Raji (cell line): ENCODE data around the gene AUP1.

ENCODE experiments used
- POLR2A ChIP-seq: IDR thresholded peaks from 2 replicates; pipeline ENCODE4 v1.6.1; 2011; ENCODE audit warnings: low read depth, low read length, control low read depth; ENCODE audit not compliant: insufficient read depth

The AUP1 gene

DNA sequence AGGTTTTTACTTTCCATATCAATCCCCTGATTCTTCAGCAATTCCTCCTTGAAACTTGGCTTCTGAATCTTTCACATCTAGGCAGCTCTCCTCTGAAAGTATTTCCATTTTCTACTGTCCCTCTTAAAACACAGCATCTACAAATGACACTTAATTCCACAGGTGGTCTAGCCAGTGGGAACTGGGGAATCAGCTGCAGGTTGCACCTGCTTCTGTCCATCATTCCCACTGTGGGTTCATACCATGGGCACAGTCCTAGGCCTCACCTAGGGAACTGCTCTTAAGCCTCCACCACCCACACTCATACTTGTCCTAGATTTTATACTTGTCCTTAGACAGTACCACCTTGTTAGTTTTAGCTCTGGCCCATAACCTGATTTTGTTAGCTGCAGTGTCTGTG lies 22.0 kb upstream of the AUP1 start:
- TF ChIP-seq POLR2A = no peak

DNA sequence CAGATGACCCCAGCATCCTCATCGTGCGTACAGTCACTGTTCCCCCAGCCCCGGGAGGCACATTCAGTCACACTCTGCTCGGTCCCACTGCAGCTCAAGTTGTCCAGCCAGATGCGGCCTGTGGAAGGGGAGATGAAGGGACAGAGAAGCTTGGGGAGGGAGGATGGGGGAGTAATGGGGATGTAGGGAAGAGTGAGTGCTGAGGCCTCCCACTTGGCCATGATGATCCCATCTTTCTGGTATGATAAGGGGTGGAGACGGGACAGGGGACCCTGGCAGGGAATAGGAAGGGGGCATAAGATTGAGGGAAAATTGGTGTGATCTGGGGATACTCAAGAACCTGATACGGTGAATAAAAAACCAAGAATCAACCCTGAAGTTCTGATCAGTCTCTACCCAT lies 20.7 kb upstream of the AUP1 start:
- no peak for TF ChIP-seq POLR2A

DNA sequence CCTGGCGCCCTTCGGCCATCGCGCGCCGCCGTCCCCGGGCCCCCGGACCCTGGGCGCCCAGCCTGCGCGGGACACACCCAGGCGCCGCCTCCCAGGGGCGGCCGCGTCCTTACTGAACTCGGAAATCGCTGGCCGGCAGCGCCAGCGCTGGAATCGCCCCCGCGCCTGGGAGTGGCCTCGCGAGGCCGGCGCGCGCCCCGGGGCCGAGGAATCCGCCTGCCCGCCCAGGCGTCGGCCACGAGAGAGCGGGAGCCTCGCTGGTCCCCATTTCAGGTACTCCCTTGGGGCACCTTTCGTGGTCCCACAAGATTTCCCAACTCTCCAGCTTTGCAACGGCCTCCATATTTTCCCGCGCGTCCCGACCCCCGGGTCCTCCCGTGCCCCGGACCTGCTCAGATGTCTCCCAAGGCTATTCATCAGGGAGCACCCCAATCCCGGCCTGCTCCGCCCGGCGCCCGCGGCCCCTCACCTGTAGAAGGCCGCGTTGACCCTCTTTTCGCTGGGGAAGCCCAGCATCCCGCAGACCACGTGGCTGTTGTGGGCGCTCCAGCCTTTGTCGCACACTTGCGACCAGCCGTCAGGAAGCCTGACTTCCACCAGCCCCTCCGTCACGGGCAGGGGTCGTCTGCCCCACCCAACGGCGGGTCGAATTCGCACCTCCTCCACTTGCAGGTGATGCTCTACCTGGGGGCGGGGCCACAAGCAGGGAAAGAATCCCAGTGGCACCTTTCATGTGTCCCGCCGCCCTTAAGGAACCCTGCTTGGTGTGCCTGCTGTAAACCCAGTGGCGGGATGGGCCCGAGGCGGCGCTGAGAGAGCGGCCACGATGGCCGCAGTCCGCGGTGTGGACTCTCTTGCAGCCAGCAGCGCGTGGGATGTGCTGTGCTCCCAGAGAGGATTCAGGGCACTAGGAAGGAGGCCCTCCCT lies 19.7 kb upstream of the AUP1 start:
- no peak for TF ChIP-seq POLR2A

DNA sequence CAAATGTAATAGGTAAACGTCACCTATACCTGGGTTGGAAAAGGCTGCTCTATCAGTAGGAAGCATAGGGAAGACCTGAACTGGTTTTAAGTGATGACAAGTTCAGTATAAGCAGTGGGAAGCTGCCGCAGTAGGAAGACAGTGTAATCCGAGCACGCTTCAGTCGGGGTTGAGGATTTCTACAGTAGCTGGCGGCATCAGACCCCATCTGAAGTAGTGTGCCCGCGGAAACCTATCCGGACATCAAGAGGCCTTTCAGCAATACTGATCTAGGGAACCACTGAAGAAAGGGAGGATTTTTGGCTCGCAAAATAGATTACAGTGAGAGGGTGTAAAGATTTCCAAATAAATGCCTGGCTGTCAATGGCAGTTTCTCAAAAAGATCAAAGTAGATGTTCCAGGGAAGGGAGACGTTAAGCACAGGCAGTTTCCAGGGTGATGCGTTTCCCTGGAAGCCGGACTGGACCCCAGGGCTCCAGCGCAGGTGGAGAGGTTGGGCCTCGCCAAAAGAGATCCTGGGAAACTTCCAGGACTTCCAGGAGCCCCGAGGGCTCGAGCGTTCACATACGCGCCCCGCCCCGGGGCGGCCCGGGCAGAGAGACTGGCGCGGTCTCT lies 18.9 kb upstream of the AUP1 start:
- no peak for TF ChIP-seq POLR2A

DNA sequence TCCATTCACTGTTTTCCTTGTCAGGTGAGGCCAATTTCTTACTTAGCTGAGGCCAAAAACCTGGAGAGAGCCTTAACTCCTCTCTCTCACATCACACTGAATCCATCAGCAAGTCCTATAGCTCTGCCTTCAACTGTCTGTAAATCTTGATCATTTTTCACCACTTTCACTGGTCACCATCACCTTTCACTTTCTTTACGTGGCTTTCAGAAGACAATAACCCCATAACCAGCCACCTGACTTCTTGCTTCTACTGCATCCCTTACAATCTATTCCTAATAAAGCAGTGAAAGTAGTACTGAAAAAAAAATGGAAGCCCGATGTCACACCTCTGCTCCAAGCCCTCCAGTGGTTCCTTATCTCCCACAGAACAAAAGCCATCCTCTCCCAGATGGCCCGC lies 16.5 kb upstream of the AUP1 start:
- no peak for TF ChIP-seq POLR2A

DNA sequence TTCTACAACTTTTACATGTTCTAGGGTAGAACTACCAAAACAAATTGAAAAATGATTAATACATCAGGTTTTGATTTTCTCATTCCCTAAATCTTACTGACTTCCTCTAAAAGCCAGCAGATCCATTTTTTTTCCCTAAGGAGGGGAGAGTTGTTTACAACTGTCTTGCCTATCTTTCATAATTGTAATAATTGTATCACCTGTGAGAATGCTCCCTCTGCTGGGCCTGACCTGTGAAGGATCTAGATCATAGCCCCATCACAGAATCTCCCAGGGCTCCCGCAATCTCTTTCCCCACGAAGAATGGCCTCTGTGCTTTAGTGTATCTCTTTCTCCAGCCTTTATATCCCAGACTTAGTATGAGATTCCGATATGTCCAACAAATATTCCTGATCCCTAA lies 15.1 kb upstream of the AUP1 start:
- no peak for TF ChIP-seq POLR2A

DNA sequence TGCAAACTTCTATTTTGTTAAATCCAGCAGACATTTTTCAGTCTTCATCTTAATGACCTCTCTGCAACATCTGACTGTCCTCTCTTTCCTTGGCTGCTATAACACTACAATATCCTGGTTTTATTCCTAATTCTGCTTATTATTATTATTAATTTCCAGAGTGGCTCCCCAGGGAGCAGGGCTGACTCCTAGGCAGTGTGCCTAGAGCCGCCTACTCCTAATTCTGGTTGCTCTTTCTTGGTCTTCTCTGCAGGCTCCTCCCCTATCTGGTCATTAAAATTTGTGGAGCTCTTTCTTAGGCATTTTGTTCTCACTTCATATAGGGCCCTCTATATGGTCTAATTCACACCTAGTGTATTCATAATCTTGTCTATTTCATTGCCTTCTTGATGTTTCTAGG lies 13.5 kb upstream of the AUP1 start:
- no peak for TF ChIP-seq POLR2A

DNA sequence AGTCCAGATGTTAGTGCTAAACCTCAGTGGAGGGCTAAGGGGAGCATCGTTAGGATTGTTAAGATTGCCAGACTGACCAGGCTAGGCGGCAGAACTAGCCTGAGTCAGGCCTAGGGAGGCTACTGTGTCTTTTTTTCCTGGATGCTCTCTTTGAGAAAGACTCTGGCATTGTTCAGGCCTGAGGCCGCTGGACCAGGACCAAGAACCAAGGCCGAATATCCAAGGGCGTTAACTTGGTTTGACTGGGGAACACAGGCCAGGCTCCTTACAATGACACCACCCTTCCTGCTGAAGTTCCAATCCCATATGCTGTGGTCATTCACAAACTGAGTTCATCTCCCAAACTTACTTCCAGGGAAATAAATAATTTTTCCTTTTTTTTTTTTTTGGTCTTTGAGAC lies 10.8 kb upstream of the AUP1 start:
- TF ChIP-seq POLR2A = no peak

DNA sequence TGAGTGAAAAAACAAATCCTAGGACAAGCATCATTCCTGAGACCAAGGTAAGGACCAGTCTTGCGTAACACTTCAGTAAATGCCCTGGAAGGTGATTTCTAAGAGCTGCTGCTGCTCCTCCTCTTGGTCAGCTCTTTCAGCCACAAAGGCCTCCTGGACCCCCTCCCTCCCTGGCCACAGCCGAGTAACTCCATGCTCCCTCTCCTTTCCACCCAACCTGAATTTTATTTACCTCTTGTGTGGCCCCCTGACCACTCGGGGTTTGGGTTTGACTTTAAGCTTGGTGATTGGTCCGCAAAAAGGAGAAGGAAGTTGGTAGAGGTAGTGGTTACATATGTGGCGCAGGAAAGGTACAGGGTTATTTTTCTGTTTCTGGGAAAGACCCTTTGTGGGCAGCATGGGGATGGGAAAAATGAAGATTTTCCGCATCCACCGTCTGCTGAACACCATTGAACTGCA lies 9.4 kb upstream of the AUP1 start:
- no peak for TF ChIP-seq POLR2A

DNA sequence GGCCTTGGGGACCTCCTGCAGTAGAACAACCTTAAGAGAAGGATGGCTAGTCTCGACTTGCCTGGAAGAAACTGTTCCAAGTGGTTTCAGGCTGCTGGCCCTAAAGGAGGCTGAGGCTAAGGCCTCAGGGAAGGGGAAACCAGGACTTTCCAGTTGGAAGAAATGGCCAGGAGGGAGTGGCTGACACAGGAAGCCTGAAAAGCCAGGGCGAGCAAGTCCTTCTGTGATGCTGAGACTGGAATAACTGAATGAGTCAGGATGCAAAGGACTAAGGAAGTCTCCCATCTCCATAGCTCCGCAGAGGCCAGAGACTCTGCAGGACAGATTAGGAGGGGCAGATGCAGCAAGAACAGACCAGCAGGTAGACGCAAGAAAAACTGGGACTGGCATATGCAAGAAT lies 7.6 kb upstream of the AUP1 start:
- TF ChIP-seq POLR2A = no peak

DNA sequence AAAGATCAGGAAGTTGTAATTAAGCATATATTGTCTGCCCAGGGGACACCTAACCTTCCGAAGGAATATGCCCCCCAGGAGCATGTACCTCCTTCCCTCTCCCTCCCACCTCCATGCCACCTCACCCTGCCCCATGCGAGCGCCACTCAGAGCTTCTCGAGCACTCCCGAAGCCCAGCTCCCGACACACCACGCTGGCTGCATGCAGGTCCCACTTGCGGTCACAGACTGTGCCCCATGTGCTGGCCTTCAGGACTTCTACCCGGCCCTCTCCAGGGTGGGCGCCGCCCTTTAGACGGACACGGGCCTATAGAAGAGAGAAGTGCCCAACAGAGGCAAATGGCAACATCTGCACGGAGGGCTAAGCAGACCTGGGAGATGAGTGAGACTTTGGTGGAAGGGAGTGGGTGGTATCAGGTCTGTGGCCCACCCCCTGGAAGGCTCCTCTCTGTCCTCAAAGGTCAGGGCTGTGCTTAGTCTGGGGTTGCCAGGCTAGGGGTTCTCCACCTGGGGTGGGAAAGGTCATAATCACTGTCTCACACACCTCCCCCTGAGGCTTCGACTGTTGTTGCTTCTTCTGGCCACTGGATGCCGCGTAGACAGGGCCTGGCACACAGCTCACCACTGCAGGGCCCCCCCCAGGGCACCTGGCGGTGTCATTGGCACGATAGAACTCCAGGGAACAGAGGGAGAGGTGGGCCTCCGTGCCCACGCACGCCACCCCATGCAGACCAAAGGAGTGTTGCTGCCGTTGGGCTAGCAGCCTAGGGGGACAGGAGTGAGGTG lies 6.9 kb upstream of the AUP1 start:
- no peak for TF ChIP-seq POLR2A

DNA sequence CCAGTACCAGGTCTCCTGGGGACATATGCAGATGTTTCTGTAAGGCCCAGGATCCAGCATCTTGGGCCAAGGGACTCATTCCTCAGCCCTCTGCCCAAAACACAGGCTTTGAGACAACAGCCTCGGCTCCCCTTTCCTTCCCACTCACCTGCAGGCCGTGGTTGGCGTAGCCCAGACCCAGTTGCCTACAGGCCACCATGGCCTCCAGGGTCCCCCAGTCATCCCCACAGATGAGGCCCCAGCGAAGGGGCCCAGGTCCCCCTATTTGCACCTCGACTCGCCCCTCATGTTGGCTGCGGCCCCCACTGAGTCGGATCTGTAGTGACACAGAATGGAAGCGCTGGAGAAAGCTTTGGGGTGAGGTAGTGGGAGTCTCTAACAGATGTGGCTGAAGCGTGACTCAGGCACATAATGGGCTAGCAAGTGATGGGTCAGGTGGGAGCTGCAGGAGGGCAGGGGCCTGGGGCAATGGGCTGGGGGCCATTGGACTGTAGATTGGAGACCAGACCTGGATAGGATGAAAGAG lies 6.0 kb upstream of the AUP1 start:
- TF ChIP-seq POLR2A = no peak

DNA sequence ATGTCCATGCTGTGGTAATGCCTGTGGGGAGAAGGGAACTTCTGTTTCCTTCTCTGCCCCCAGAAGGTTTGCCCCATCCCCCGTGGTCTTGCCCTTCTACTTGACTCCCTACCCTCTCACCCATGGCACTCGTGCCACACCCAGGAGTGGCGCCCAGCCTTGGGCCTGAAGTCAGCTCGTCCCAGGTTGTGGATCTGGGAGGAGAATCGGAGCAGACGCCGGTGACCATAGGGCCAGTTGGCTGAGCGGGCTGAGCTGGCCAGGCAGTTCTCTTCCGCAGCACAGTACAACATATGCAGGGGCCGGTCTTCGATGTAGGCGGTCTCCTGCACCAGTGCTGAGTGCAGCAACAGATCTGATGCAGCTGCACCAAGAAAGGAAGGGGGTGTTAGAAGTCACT lies 4.9 kb upstream of the AUP1 start:
- peak; percentile 9; the same call in 1 of the 2 replicates for TF ChIP-seq POLR2A

DNA sequence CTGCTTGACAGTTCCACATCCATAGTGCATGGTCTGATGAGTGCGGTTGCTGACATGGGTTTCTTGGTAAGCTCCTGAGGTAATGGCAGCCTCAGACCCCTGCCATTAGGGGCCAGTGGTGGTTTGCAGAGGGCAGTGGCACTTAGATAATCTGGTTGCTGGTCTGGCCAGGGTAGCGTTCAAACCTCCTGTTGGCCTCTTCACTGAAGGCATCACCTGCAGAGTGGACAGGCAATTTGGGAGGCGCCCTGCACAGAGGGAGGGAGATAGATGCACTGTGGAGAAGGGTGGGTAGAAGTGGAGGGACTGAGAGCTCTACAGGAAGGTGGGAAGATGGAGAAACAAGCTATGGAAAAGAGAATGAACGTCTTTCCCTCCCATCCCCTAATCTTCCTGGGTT lies 4.0 kb upstream of the AUP1 start:
- TF ChIP-seq POLR2A = no peak

DNA sequence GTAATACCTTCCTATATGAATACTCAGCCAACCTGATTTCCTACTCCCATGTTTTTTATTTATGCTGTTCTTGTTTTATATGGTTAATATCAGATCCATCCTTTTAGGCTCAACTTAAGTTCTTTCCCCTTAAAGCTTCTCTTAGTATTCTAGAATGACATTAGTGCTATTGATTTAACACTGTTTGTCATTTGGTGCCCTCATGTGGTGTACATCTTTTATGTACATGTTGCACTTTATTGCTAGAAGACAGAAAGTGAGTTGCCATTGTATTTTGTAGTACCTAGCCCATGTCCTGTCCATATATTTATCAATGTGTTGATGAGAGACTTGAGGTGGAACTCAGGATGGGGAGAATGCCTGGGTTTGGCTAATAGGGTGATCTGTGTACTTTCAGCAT lies 2.7 kb upstream of the AUP1 start:
- no peak for TF ChIP-seq POLR2A
